ENCODE measurements around the gene HSPBP1. TPM values are rescaled to one million over a fixed set of nuclear protein-coding genes. Genes with fewer than 3 reads are reported as not detected.

The HSPBP1 gene
- total RNA-seq, 1 donor from 2014 or later, result 29.0 TPM

- Histone ChIP-seq H3K27ac (replicated peaks) (no peak overlapping the region), H3K27me3 (ENCODE audit: low read depth) (no peaks in the 10 kb centered on the region), H3K4me1 (no peaks in the 10 kb centered on the region), H3K9me3 (replicated peaks) (no peaks in the 10 kb centered on the region), H3K4me3 (no peak overlapping the region), H3K36me3 (peaks cover 94% of the 10 kb centered on the region)
- intact Hi-C loops (cut with micrococcal nuclease), result no loop called here
- no peak for TF ChIP-seq CTCF (IDR thresholded peaks at IDR 0.05; ENCODE audit: borderline replicate concordance)
- no peak for DNase-seq
These were observed 41.9 kb downstream of the HSPBP1 start for GRCh38 chr19:55238030-55238429.

GRCh38 chr19:55232986-55233385, 46.9 kb downstream of the HSPBP1 start:
- Histone ChIP-seq H3K4me1 (peaks cover 15% of the 10 kb centered on the region), H3K27me3 (ENCODE audit: low read depth) (no peaks in the 10 kb centered on the region), H3K4me3 (no peak overlapping the region), H3K27ac (replicated peaks) (no peak overlapping the region), H3K36me3 (peaks cover 85% of the 10 kb centered on the region), H3K9me3 (replicated peaks) (no peaks in the 10 kb centered on the region)
- intact Hi-C loops (cut with micrococcal nuclease), result no loop called here
- DNase-seq, result no peak
- no peak for TF ChIP-seq CTCF (IDR thresholded peaks at IDR 0.05; ENCODE audit: borderline replicate concordance)

GRCh38 chr19:55232286-55232602, 47.7 kb downstream of the HSPBP1 start:
- no peak for TF ChIP-seq CTCF (IDR thresholded peaks at IDR 0.05; ENCODE audit: borderline replicate concordance)
- peaks cover 77% of the 10 kb centered on the region for H3K36me3 ChIP-seq
- intact Hi-C loops (cut with micrococcal nuclease), result no loop called here
- no peak for DNase-seq
- no peak overlapping the region for H3K4me3 ChIP-seq
- H3K27me3 ChIP-seq (ENCODE audit: low read depth), result no peaks in the 10 kb centered on the region
- peaks cover 23% of the 10 kb centered on the region for H3K4me1 ChIP-seq
- H3K27ac ChIP-seq (replicated peaks), result no peak overlapping the region
- no peaks in the 10 kb centered on the region for H3K9me3 ChIP-seq (replicated peaks)

GRCh38 chr19:55231391-55232285, 48.3 kb downstream of the HSPBP1 start:
- no peak for DNase-seq
- Histone ChIP-seq H3K4me1 (peaks cover 24% of the 10 kb centered on the region), H3K9me3 (replicated peaks) (no peaks in the 10 kb centered on the region), H3K27me3 (ENCODE audit: low read depth) (no peaks in the 10 kb centered on the region), H3K4me3 (no peak overlapping the region), H3K36me3 (peaks cover 74% of the 10 kb centered on the region), H3K27ac (replicated peaks) (no peak overlapping the region)
- intact Hi-C loops (cut with micrococcal nuclease), result no loop called here
- no peak for TF ChIP-seq CTCF (IDR thresholded peaks at IDR 0.05; ENCODE audit: borderline replicate concordance)

- Histone ChIP-seq H3K27me3 (ENCODE audit: low read depth) (no peaks in the 10 kb centered on the region), H3K27ac (replicated peaks) (no peak overlapping the region), H3K4me3 (no peak overlapping the region), H3K4me1 (peaks cover 24% of the 10 kb centered on the region), H3K9me3 (replicated peaks) (no peaks in the 10 kb centered on the region), H3K36me3 (peaks cover 71% of the 10 kb centered on the region)
- no peak for TF ChIP-seq CTCF (IDR thresholded peaks at IDR 0.05; ENCODE audit: borderline replicate concordance)
- intact Hi-C loops (cut with micrococcal nuclease), result no loop called here
- DNase-seq, result no peak
These were observed 49.1 kb downstream of the HSPBP1 start for GRCh38 chr19:55230780-55231179.
